ENCODE results near the gene PTMS. TPM values are rescaled to one million over a fixed set of nuclear protein-coding genes. Genes with fewer than 3 reads are reported as not detected.

The PTMS gene
- total and polyA plus RNA-seq, 2 donors (not counting 3 experiments of a cell fraction or from before 2014, with no cell fraction given): 555 to 661 TPM

- Histone ChIP-seq H3K9me1 (replicated peaks; ENCODE audit: control insufficient read depth, extremely low read depth, insufficient read depth, low read length) (no peaks in the 10 kb centered on the region), H2AFZ (ENCODE audit: low read depth, low read length) (peak within 1 kb of the TSS; percentile 87), H4K20me1 (replicated peaks; ENCODE audit: control insufficient read depth, extremely low read depth, insufficient read depth, low read length) (no peaks in the 10 kb centered on the region), H3K4me3 (replicated peaks in 1 of 3; ENCODE audit: insufficient read depth in 1 of 3, low read depth in 1 of 3, low read length in 3 of 3) (peak within 1 kb of the TSS; percentile 52 to 76 (median 72)), H3K9ac (replicated peaks; ENCODE audit: extremely low read depth, insufficient read depth, low read length) (peak within 1 kb of the TSS; percentile 96), H3K36me3 (ENCODE audit: control insufficient read depth in 2 of 2, extremely low read depth in 1 of 2, insufficient read depth in 2 of 2, low read length in 2 of 2) (peaks cover 16 to 26% of the 10 kb centered on the region in 2 experiments), H3K4me2 (ENCODE audit: insufficient read depth, low read length) (peak within 1 kb of the TSS; percentile 55), H3K4me1 (ENCODE audit: control insufficient read depth, extremely low read depth, insufficient read depth, low read length) (peaks cover 10% of the 10 kb centered on the region), H3K9me3 (replicated peaks; ENCODE audit: control insufficient read depth, insufficient read depth, low read length) (no peaks in the 10 kb centered on the region), H3K27me3 (ENCODE audit: control insufficient read depth in 2 of 2, insufficient read depth in 2 of 2, low read length in 2 of 2) (no peaks in the 10 kb centered on the region), H3K79me2 (ENCODE audit: control insufficient read depth, insufficient read depth, low read length) (peaks cover 16% of the 10 kb centered on the region), H3K27ac (ENCODE audit: insufficient read depth, low read depth, low read length) (peak within 1 kb of the TSS; percentile 98)
- TF ChIP-seq MYC (IDR thresholded peaks at IDR 0.05; ENCODE audit: low read depth, low read length) (no peak), JUN (IDR thresholded peaks at IDR 0.05; ENCODE audit: borderline replicate concordance, insufficient read depth, insufficient read length, low read depth) (no peak), EZH2 (IDR thresholded peaks at IDR 0.05; ENCODE audit: borderline replicate concordance, low read depth, low read length, severe bottlenecking) (no peak), GATA2 (IDR thresholded peaks at IDR 0.05; ENCODE audit: insufficient read depth, insufficient read length, low read depth, low read length) (no peak), POLR2A (IDR thresholded peaks at IDR 0.05; ENCODE audit: low read depth, low read length) (peak; percentile 62), FOS (IDR thresholded peaks at IDR 0.05; ENCODE audit: borderline replicate concordance, insufficient read depth, low read length) (no peak), POLR2AphosphoS5 (IDR thresholded peaks at IDR 0.05; ENCODE audit: insufficient read depth, low read depth, low read length) (peak; percentile 64), CTCF (IDR thresholded peaks at IDR 0.05; ENCODE audit: extremely low read depth in 1 of 2, insufficient read depth in 1 of 2, low read depth in 1 of 2, low read length in 2 of 2) (peak in 1 of 2 donors; percentile 98), MAX (IDR thresholded peaks at IDR 0.05; ENCODE audit: insufficient read depth, insufficient read length) (no peak)
- ChIA-PET CTCF (interaction anchor here (0.5 to 6.1 kb wide), 31 partner anchors 10 to 157 kb away, joined by 3 to 234 read pairs (median 9); partner anchors contain the start of genes CD4, CDCA3, COPS7A and GPR162), POLR2A (interaction anchor here (0.5 to 3.1 kb wide), 15 partner anchors 10 to 328 kb away, joined by 3 to 43 read pairs (median 4); partner anchors contain the start of genes COPS7A, GPR162, PTMS and SPSB2)
- dilution Hi-C loops (cut with MboI; ENCODE audit: extremely low pct_ligation_motif_present, low sequenced_read_pairs) (no loop called here), intact Hi-C loops (cut with micrococcal nuclease) (loop anchor here (1.0 kb wide), 8 partner anchors 11 to 119 kb away; partner anchors contain the start of genes CDCA3, COPS7A and ZNF384)
- BruUV-seq (replicated peaks): TSS peak; percentile 63
- DNase-seq (ENCODE audit: low read depth, low spot score): peak; percentile 99
- FAIRE-seq: peak; percentile 100
Observed at GRCh38 chr12:6752921-6753771, 13.0 kb upstream of the PTMS start, which contains the start of gene MLF2. Gene MLF2 (minus strand): TSS chr12:6753141. CDS start chr12:6752334, 807 bp downstream.
